Memory B cell (primary cell): ENCODE measurements around the gene PHACTR2.
"Not testable (repeated sequence)": the region's sequence is repeated elsewhere in the genome, so short reads cannot be mapped to it uniquely, and the experiment has no call there.

Experiments used
- ATAC-seq: fragments of 150-1000 bp; cut with Tn5 transposase; 2 replicates; pipeline ENCODE4 v1.10.0; 2021; ENCODE audit warnings: low read depth, mild to moderate bottlenecking, moderate library complexity
- DNase-seq, 2 donors: peaks; one replicate each; pipeline ENCODE4 v3.0.0; 2022; ENCODE audit warnings: low spot score in 2 of 2
- H3K27ac Mint-ChIP-seq: one replicate; pipeline ENCODE4 v1.8.0; 2022; ENCODE audit warnings: mild to moderate bottlenecking, moderate library complexity, mixed read lengths
- H3K27me3 Mint-ChIP-seq: one replicate; pipeline ENCODE4 v1.8.0; 2022; ENCODE audit warnings: mixed read lengths
- H3K36me3 Mint-ChIP-seq: one replicate; pipeline ENCODE4 v1.8.0; 2022; ENCODE audit warnings: mild to moderate bottlenecking, mixed read lengths
- H3K4me1 Mint-ChIP-seq: one replicate; pipeline ENCODE4 v1.8.0; 2022; ENCODE audit warnings: mixed read lengths
- H3K4me3 Mint-ChIP-seq: one replicate; pipeline ENCODE4 v1.8.0; 2022; ENCODE audit warnings: mild to moderate bottlenecking, moderate library complexity, mixed read lengths
- H3K9me3 Mint-ChIP-seq: one replicate; pipeline ENCODE4 v1.8.0; 2022; ENCODE audit warnings: mixed read lengths

PHACTR2 gene

GRCh38 chr6:143766185-143766553 is 88.4 kb downstream of the PHACTR2 start:
- Mint-ChIP-seq H3K36me3 (peaks cover 12% of the 10 kb centered on the region), H3K9me3 (no peaks in the 10 kb centered on the region), H3K4me1 (no peaks in the 10 kb centered on the region), H3K4me3 (no peak overlapping the region), H3K27me3 (no peaks in the 10 kb centered on the region), H3K27ac (no peak overlapping the region)
- no peak for DNase-seq
- ATAC-seq, result no peak

GRCh38 chr6:143767433-143767832 is 89.7 kb downstream of the PHACTR2 start:
- ATAC-seq (no peak), DNase-seq (no peak)
- H3K36me3 Mint-ChIP-seq, result peaks cover 10% of the 10 kb centered on the region
- H3K4me1 Mint-ChIP-seq, result no peaks in the 10 kb centered on the region
- no peak overlapping the region for H3K27ac Mint-ChIP-seq
- H3K4me3 Mint-ChIP-seq, result no peak overlapping the region
- H3K27me3 Mint-ChIP-seq, result no peaks in the 10 kb centered on the region
- no peaks in the 10 kb centered on the region for H3K9me3 Mint-ChIP-seq

GRCh38 chr6:143772116-143773086 is 94.6 kb downstream of the PHACTR2 start:
- no peaks in the 10 kb centered on the region for H3K4me1 Mint-ChIP-seq
- peaks cover 13% of the 10 kb centered on the region for H3K36me3 Mint-ChIP-seq
- H3K9me3 Mint-ChIP-seq, result no peaks in the 10 kb centered on the region
- H3K27ac Mint-ChIP-seq, result no peak overlapping the region
- H3K4me3 Mint-ChIP-seq, result no peak overlapping the region
- DNase-seq (no peak), ATAC-seq (no peak)
- no peaks in the 10 kb centered on the region for H3K27me3 Mint-ChIP-seq

- no peak for DNase-seq
- H3K27ac Mint-ChIP-seq, result no peak overlapping the region
- H3K4me3 Mint-ChIP-seq, result no peak overlapping the region
- H3K27me3 Mint-ChIP-seq, result no peaks in the 10 kb centered on the region
- no peaks in the 10 kb centered on the region for H3K9me3 Mint-ChIP-seq
- no peak for ATAC-seq
- no peaks in the 10 kb centered on the region for H3K4me1 Mint-ChIP-seq
- peaks cover 14% of the 10 kb centered on the region for H3K36me3 Mint-ChIP-seq
Observed at GRCh38 chr6:143773506-143774150, 95.9 kb downstream of the PHACTR2 start.

GRCh38 chr6:143774347-143774746 is 96.6 kb downstream of the PHACTR2 start:
- Mint-ChIP-seq H3K27ac (no peak overlapping the region), H3K4me3 (no peak overlapping the region), H3K27me3 (no peaks in the 10 kb centered on the region), H3K9me3 (no peaks in the 10 kb centered on the region), H3K4me1 (no peaks in the 10 kb centered on the region), H3K36me3 (peaks cover 14% of the 10 kb centered on the region)
- DNase-seq (no peak), ATAC-seq (no peak)

- no peak overlapping the region for H3K4me3 Mint-ChIP-seq
- no peaks in the 10 kb centered on the region for H3K4me1 Mint-ChIP-seq
- no peaks in the 10 kb centered on the region for H3K27me3 Mint-ChIP-seq
- peaks cover 12% of the 10 kb centered on the region for H3K36me3 Mint-ChIP-seq
- no peak overlapping the region for H3K27ac Mint-ChIP-seq
- no peak for ATAC-seq
- no peak for DNase-seq
- no peaks in the 10 kb centered on the region for H3K9me3 Mint-ChIP-seq
Observed at GRCh38 chr6:143775336-143775735, 97.6 kb downstream of the PHACTR2 start.

GRCh38 chr6:143778926-143779325 is 101.2 kb downstream of the PHACTR2 start:
- H3K4me3 Mint-ChIP-seq, result no peak overlapping the region
- no peak for DNase-seq

GRCh38 chr6:143782481-143782880 is 104.7 kb downstream of the PHACTR2 start:
- H3K4me1 Mint-ChIP-seq, result no peaks in the 10 kb centered on the region
- H3K9me3 Mint-ChIP-seq, result peaks cover 12% of the 10 kb centered on the region
- peaks cover 26% of the 10 kb centered on the region for H3K36me3 Mint-ChIP-seq
- DNase-seq, result no peak
- H3K27me3 Mint-ChIP-seq, result no peaks in the 10 kb centered on the region
- no peak overlapping the region for H3K4me3 Mint-ChIP-seq
- H3K27ac Mint-ChIP-seq, result no peak overlapping the region
- no peak for ATAC-seq

More at GRCh38 chr6:143778926-143779325, 101.2 kb downstream of the PHACTR2 start:
- no peaks in the 10 kb centered on the region for H3K27me3 Mint-ChIP-seq
- no peaks in the 10 kb centered on the region for H3K9me3 Mint-ChIP-seq
- no peak for ATAC-seq
- H3K36me3 Mint-ChIP-seq, result peaks cover 14% of the 10 kb centered on the region
- H3K4me1 Mint-ChIP-seq, result no peaks in the 10 kb centered on the region
- no peak overlapping the region for H3K27ac Mint-ChIP-seq

- peaks cover 26% of the 10 kb centered on the region for H3K36me3 Mint-ChIP-seq
Observed at GRCh38 chr6:143783077-143783476, 105.3 kb downstream of the PHACTR2 start.

GRCh38 chr6:143784316-143784715 is 106.6 kb downstream of the PHACTR2 start:
- ATAC-seq, result no peak
- peaks cover 24% of the 10 kb centered on the region for H3K36me3 Mint-ChIP-seq
- H3K4me3 Mint-ChIP-seq, result no peak overlapping the region
- H3K9me3 Mint-ChIP-seq, result peaks cover 12% of the 10 kb centered on the region
- H3K27me3 Mint-ChIP-seq, result no peaks in the 10 kb centered on the region
- no peaks in the 10 kb centered on the region for H3K4me1 Mint-ChIP-seq
- DNase-seq, result no peak
- no peak overlapping the region for H3K27ac Mint-ChIP-seq

More at GRCh38 chr6:143783077-143783476, 105.3 kb downstream of the PHACTR2 start:
- DNase-seq (no peak), ATAC-seq (no peak)
- Mint-ChIP-seq H3K27me3 (no peaks in the 10 kb centered on the region), H3K9me3 (peaks cover 12% of the 10 kb centered on the region), H3K4me1 (no peaks in the 10 kb centered on the region), H3K27ac (no peak overlapping the region), H3K4me3 (no peak overlapping the region)

GRCh38 chr6:143786371-143786770 is 108.6 kb downstream of the PHACTR2 start:
- H3K27me3 Mint-ChIP-seq, result not testable (repeated sequence)
- peaks cover 34% of the 10 kb centered on the region for H3K36me3 Mint-ChIP-seq

GRCh38 chr6:143792402-143793279 is 114.9 kb downstream of the PHACTR2 start:
- no peak for ATAC-seq
- no peak for DNase-seq
- peaks cover 4% of the 10 kb centered on the region for H3K9me3 Mint-ChIP-seq
- H3K4me1 Mint-ChIP-seq, result no peaks in the 10 kb centered on the region
- H3K4me3 Mint-ChIP-seq, result no peak overlapping the region
- peaks cover 31% of the 10 kb centered on the region for H3K36me3 Mint-ChIP-seq
- H3K27ac Mint-ChIP-seq, result no peak overlapping the region
- no peaks in the 10 kb centered on the region for H3K27me3 Mint-ChIP-seq

More at GRCh38 chr6:143786371-143786770, 108.6 kb downstream of the PHACTR2 start:
- H3K27ac Mint-ChIP-seq, H3K4me1 Mint-ChIP-seq, ATAC-seq, DNase-seq, H3K4me3 Mint-ChIP-seq: not testable (repeated sequence)
- H3K9me3 Mint-ChIP-seq, result peaks cover 12% of the 10 kb centered on the region

- Mint-ChIP-seq H3K36me3 (peaks cover 37% of the 10 kb centered on the region), H3K4me3 (no peak overlapping the region)
- no peak for ATAC-seq
Observed at GRCh38 chr6:143793280-143793619, 115.5 kb downstream of the PHACTR2 start.

GRCh38 chr6:143796551-143796950 is 118.8 kb downstream of the PHACTR2 start:
- ATAC-seq, H3K27me3 Mint-ChIP-seq, H3K4me3 Mint-ChIP-seq, H3K4me1 Mint-ChIP-seq, H3K27ac Mint-ChIP-seq, DNase-seq: not testable (repeated sequence)
- Mint-ChIP-seq H3K9me3 (peaks cover 13% of the 10 kb centered on the region), H3K36me3 (peaks cover 47% of the 10 kb centered on the region)

More at GRCh38 chr6:143793280-143793619, 115.5 kb downstream of the PHACTR2 start:
- H3K27me3 Mint-ChIP-seq, result no peaks in the 10 kb centered on the region
- no peaks in the 10 kb centered on the region for H3K4me1 Mint-ChIP-seq
- no peak for DNase-seq
- no peak overlapping the region for H3K27ac Mint-ChIP-seq
- H3K9me3 Mint-ChIP-seq, result peaks cover 4% of the 10 kb centered on the region
